ENCODE results near the gene WDR47.

- no peak for TF ChIP-seq CTCF (IDR thresholded peaks at IDR 0.05; ENCODE audit: low read length)
- no peak for TF ChIP-seq EZH2phosphoT487 (IDR thresholded peaks at IDR 0.05; ENCODE audit: low read length)
Observed at GRCh38 chr1:108957888-108958287, 84.0 kb downstream of the WDR47 start.
